ES-I3 (cell line): Measurements from ENCODE around the gene ZSCAN22.
A peak's percentile ranks its signal among the peaks of the same experiment; 100 is the strongest.

Source experiments
- H3K36me3 ChIP-seq: 2 replicates; pipeline ENCODE4 v1.6.1; 2013; ENCODE audit warnings: mild to moderate bottlenecking, low read length, control low read depth, moderate library complexity; ENCODE audit not compliant: insufficient read depth
- H3K4me1 ChIP-seq: 2 replicates; pipeline ENCODE4 v1.6.1; 2013; ENCODE audit warnings: mild to moderate bottlenecking, control low read depth, low read length; ENCODE audit not compliant: insufficient read depth
- H3K9ac ChIP-seq: 2 replicates; pipeline ENCODE4 v1.6.1; 2013; ENCODE audit warnings: low read depth, mild to moderate bottlenecking, low read length, moderate library complexity
- H3K9me3 ChIP-seq: 2 replicates; pipeline ENCODE4 v1.6.1; 2013; ENCODE audit warnings: mild to moderate bottlenecking, low read length, moderate library complexity; ENCODE audit not compliant: control insufficient read depth, insufficient read depth

The ZSCAN22 gene

GRCh38 chr19:58385891-58386575 is 59.2 kb downstream of the ZSCAN22 start:
- Histone ChIP-seq H3K36me3 (peaks cover 19% of the 10 kb centered on the region), H3K4me1 (peaks cover 7% of the 10 kb centered on the region; the same call in 1 of the 2 replicates), H3K9me3 (no peaks in the 10 kb centered on the region), H3K9ac (peak overlapping the region; percentile 90)

GRCh38 chr19:58386576-58387337 is 60.0 kb downstream of the ZSCAN22 start, which contains the start of gene RPS5:
Gene RPS5, plus strand, starts transcription at chr19:58387269. Its CDS starts 869 bp downstream, at chr19:58388138.
- peak within 1 kb of the TSS; percentile 90 for H3K9ac ChIP-seq
- H3K9me3 ChIP-seq: no peaks in the 10 kb centered on the region
- H3K36me3 ChIP-seq: peaks cover 19% of the 10 kb centered on the region
- peaks cover 7% of the 10 kb centered on the region; the same call in 1 of the 2 replicates for H3K4me1 ChIP-seq

GRCh38 chr19:58387338-58388174 is 60.8 kb downstream of the ZSCAN22 start:
- Histone ChIP-seq H3K9ac (peak overlapping the region; percentile 90), H3K36me3 (peaks cover 23% of the 10 kb centered on the region), H3K9me3 (no peaks in the 10 kb centered on the region), H3K4me1 (peaks cover 7% of the 10 kb centered on the region; the same call in 1 of the 2 replicates)

GRCh38 chr19:58388175-58388526 is 61.4 kb downstream of the ZSCAN22 start:
- Histone ChIP-seq H3K9me3 (no peaks in the 10 kb centered on the region), H3K4me1 (peaks cover 7% of the 10 kb centered on the region; the same call in 1 of the 2 replicates), H3K9ac (peak overlapping the region; percentile 90; the same call in 1 of the 2 replicates), H3K36me3 (peaks cover 23% of the 10 kb centered on the region)
